Cardiac muscle cell (in vitro differentiated cells and primary cell): Measurements from ENCODE around the gene CACNG5. TPM values are rescaled to one million over a fixed set of nuclear protein-coding genes. Genes with fewer than 3 reads are reported as not detected.

Experiments used
- DNase-seq, 2 donors: peaks; one replicate each; pipeline versions ENCODE4 v3.0.0 to v3.0.0-alpha.2; 2010 to 2017; ENCODE audit warnings: low read depth in 1 of 2, low spot score in 1 of 2
- H3K27ac ChIP-seq: fragments of 200-600 bp; sonication (generic); 2 replicates; pipeline ENCODE4 v1.5.1; 2016
- H3K27me3 ChIP-seq: fragments of 200-600 bp; sonication (generic); 2 replicates; pipeline ENCODE4 v1.6.0; 2016; ENCODE audit warnings: control low read depth
- H3K36me3 ChIP-seq: fragments of 200-600 bp; sonication (generic); 2 replicates; pipeline ENCODE4 v1.5.1; 2016; ENCODE audit warnings: control low read depth
- H3K4me1 ChIP-seq: fragments of 200-600 bp; sonication (generic); 2 replicates; pipeline ENCODE4 v1.8.1; 2017; ENCODE audit warnings: low read depth, mild to moderate bottlenecking, mixed run types
- H3K4me3 ChIP-seq: fragments of 200-600 bp; sonication (generic); 2 replicates; pipeline ENCODE4 v1.5.1; 2016; ENCODE audit warnings: mild to moderate bottlenecking
- H3K9me3 ChIP-seq: fragments of 200-600 bp; sonication (generic); 2 replicates; pipeline ENCODE4 v1.5.1; 2017; ENCODE audit warnings: low read depth, mild to moderate bottlenecking, control low read depth
- CTCF ChIP-seq: IDR thresholded peaks from 2 replicates; pipeline ENCODE4 v1.5.1; 2012; ENCODE audit warnings: low read depth, mild to moderate bottlenecking, low read length
- polyA plus RNA-seq: library from polyadenylated mRNA; unstranded; fragments of >200 nt; fragmentation: Nextera tagmentation; extraction: Ambion mirVana; gene quantifications from 2 replicates; pipeline ENCODE4 v1.2.1, GENCODE V29; 2016
- total RNA-seq: library from RNA; depleted of rRNA; stranded (reverse); fragments of >200 nt; gene quantifications from 2 replicates; pipeline ENCODE4 v1.2.3, GENCODE V29; 2016

CACNG5 gene
- total and polyA plus RNA-seq, 2 experiments from 2014 or later: not detected

GRCh38 chr17:66841744-66842143, 6.8 kb downstream of the CACNG5 start:
- Histone ChIP-seq H3K4me3 (no peak overlapping the region), H3K4me1 (no peaks in the 10 kb centered on the region), H3K9me3 (no peaks in the 10 kb centered on the region), H3K27me3 (peaks cover 7% of the 10 kb centered on the region), H3K36me3 (no peaks in the 10 kb centered on the region), H3K27ac (no peak overlapping the region)
- no peak for TF ChIP-seq CTCF
- DNase-seq: no peak

GRCh38 chr17:66842505-66842904, 7.6 kb downstream of the CACNG5 start:
- H3K36me3 ChIP-seq: no peaks in the 10 kb centered on the region
- DNase-seq: no peak
- no peaks in the 10 kb centered on the region for H3K4me1 ChIP-seq
- no peaks in the 10 kb centered on the region for H3K9me3 ChIP-seq
- no peaks in the 10 kb centered on the region for H3K27me3 ChIP-seq
- H3K4me3 ChIP-seq: no peak overlapping the region
- TF ChIP-seq CTCF: no peak
- no peak overlapping the region for H3K27ac ChIP-seq

- Histone ChIP-seq H3K27me3 (no peaks in the 10 kb centered on the region), H3K27ac (no peak overlapping the region), H3K9me3 (no peaks in the 10 kb centered on the region), H3K4me1 (no peaks in the 10 kb centered on the region), H3K36me3 (no peaks in the 10 kb centered on the region), H3K4me3 (no peak overlapping the region)
- no peak for TF ChIP-seq CTCF
- no peak for DNase-seq
Observed at GRCh38 chr17:66842959-66843358, 8.0 kb downstream of the CACNG5 start.

GRCh38 chr17:66843627-66844026, 8.7 kb downstream of the CACNG5 start:
- Histone ChIP-seq H3K4me1 (no peaks in the 10 kb centered on the region), H3K36me3 (no peaks in the 10 kb centered on the region), H3K27ac (no peak overlapping the region), H3K27me3 (no peaks in the 10 kb centered on the region), H3K9me3 (no peaks in the 10 kb centered on the region), H3K4me3 (no peak overlapping the region)
- no peak for TF ChIP-seq CTCF
- no peak for DNase-seq

- no peak for DNase-seq
- Histone ChIP-seq H3K36me3 (no peaks in the 10 kb centered on the region), H3K27me3 (no peaks in the 10 kb centered on the region), H3K4me3 (no peak overlapping the region), H3K27ac (no peak overlapping the region), H3K9me3 (no peaks in the 10 kb centered on the region), H3K4me1 (no peaks in the 10 kb centered on the region)
- TF ChIP-seq CTCF: no peak
Observed at GRCh38 chr17:66847704-66848103, 12.8 kb downstream of the CACNG5 start.

- Histone ChIP-seq H3K27me3 (no peaks in the 10 kb centered on the region), H3K4me1 (no peaks in the 10 kb centered on the region), H3K9me3 (no peaks in the 10 kb centered on the region), H3K27ac (no peak overlapping the region), H3K36me3 (no peaks in the 10 kb centered on the region), H3K4me3 (no peak overlapping the region)
- no peak for DNase-seq
- no peak for TF ChIP-seq CTCF
Observed at GRCh38 chr17:66848496-66848895, 13.6 kb downstream of the CACNG5 start.
